GM19468 (cell line): ENCODE measurements around the gene UMODL1.

Experiments
- ATAC-seq: cut with Tn5 transposase; IDR thresholded peaks from one replicate; pipeline ENCODE4 v1.9.1; 2021; ENCODE audit warnings: mild to moderate bottlenecking, moderate library complexity, moderate number of reproducible peaks; ENCODE audit not compliant: unreplicated experiment; ENCODE audit errors: extremely low read depth

The UMODL1 gene

GRCh38 chr21:42145569-42146272, 74.6 kb downstream of the UMODL1 start:
- ATAC-seq: no peak

DNA sequence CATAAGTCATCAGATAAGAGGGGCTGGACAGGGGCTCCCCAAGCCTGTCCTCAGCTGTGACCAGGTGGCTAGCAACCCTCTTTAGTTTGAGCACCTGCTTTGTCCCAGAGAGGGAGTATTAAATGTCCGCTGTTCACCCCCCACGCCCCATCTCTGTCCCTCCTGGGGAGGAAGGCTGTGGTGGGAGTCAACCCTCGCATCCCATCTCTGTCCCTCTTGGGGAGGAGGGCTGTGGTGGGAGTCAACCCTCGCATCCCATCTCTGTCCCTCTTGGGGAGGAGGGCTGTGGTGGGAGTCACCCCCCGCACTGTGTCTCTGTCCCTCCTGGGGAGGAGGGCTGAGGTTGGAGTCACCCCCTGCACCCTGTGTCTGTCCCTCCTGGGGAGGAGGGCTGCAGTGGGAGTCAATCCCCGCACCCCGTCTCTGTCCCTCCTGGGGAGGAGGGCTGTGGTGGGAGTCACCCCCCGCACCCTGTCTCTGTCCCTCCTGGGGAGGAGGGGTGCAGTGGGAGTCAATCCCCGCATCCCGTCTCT, 75.2 kb downstream of the UMODL1 start:
- no peak for ATAC-seq

GRCh38 chr21:42146821-42147220, 75.7 kb downstream of the UMODL1 start:
- no peak for ATAC-seq

- no peak for ATAC-seq
These were observed 76.4 kb downstream of the UMODL1 start for GRCh38 chr21:42147386-42148020.

DNA sequence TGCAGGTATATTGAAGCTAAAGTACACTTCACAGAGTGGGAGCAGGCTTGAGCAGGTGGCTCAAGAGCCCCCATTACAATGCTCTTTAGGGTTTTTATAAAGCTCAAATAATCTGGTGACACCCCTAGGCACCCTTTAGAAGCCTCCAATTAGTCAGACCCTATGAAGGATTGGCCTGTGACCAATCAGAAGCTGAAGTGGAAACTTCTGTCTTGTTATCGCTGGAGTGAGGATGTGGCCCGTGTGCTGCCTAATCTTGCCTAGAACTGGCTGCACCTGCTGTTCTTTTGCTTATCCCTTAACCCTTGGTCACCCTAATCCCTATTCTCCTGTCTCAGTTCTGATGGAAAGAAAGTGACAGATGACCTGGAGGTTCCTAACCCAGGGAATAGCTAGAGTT, 77.0 kb downstream of the UMODL1 start:
- no peak for ATAC-seq

GRCh38 chr21:42148584-42148983, 77.5 kb downstream of the UMODL1 start:
- no peak for ATAC-seq

DNA sequence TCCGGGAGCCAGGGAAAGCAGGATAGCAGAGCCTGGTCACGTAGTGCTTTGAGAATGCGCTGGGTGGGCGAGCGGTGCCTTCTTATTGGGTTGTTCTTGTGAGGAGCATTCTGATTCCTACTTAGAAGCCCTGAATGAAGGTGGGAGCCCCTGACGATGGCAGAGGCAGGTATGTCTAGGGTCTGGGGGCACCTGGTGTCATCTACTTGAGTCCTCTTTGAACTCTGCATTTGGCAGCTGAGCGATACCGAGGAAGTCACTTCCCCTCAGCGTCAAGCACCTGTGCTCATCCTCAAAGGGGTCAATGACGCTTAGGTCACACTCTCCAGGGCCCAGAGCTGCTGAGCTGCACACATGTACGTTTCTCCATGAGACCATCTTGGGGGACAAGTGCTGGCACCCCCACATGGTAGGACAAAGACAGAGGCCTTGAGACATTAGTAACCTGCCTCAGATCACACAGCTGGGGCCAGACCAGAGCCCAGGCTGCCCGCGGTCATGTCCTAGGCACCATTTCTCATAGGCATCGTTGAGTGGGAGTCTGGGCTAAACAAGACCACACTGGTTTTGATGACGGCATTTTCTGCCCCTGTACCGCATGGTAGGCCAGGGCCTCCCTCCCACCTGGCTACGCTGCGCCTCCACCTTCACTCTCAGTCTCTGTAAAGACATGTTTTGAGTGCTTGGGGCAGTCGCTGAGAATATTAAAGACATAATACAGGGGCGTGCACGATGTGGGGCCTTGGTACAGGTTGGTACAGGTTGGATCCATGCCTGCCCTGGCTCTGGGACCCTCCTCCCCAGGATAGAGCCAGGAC, 78.7 kb downstream of the UMODL1 start:
- ATAC-seq: no peak

DNA sequence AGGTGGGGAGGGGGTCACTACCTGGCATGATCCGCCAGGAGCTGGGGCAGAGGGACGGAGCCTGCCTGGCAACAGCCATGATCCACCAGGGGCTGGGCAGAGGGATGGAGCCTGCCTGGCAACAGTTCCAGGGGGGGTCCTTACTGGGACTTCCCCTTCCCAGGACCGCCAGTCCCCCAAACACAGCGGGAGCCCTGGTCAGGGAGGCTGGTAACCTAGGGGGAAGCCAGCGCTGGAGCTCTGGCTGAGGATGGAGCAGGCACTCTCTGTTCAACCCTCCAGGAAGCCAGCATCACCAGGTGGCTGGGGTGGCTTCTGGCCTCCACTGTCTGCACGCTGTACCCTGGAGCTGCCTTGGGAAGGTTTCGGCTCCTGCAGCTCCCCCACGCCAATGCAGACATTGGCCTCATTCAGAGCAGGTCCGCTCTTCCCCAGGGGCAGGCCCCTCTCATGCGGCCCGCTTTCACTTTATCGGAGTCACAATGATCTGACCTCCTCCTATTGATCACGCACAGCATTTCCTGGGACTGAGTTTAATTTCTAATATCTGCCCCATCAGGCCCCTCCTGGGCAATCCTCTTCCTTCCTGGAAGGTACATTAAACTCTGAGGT, 79.5 kb downstream of the UMODL1 start:
- no peak for ATAC-seq

- no peak for ATAC-seq
These were observed 80.2 kb downstream of the UMODL1 start for GRCh38 chr21:42151148-42151947.

DNA sequence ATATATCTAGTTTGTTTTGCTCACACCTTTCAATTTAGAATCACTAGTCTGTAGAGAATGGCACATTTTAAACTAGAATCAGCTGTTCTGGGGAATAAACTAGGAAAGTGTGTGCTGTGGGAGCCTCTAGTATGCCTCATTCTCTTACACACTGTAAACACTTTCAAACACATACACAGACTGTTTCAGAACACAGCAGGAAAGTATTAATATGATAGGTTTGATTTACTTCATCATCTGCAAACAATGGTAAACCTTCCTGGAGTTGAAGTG, 80.8 kb downstream of the UMODL1 start:
- no peak for ATAC-seq

- no peak for ATAC-seq
These were observed 82.0 kb downstream of the UMODL1 start for GRCh38 chr21:42153046-42153686.

- ATAC-seq: no peak
These were observed 82.6 kb downstream of the UMODL1 start for GRCh38 chr21:42153746-42154145.

GRCh38 chr21:42154237-42155044, 83.3 kb downstream of the UMODL1 start:
- ATAC-seq: no peak

DNA sequence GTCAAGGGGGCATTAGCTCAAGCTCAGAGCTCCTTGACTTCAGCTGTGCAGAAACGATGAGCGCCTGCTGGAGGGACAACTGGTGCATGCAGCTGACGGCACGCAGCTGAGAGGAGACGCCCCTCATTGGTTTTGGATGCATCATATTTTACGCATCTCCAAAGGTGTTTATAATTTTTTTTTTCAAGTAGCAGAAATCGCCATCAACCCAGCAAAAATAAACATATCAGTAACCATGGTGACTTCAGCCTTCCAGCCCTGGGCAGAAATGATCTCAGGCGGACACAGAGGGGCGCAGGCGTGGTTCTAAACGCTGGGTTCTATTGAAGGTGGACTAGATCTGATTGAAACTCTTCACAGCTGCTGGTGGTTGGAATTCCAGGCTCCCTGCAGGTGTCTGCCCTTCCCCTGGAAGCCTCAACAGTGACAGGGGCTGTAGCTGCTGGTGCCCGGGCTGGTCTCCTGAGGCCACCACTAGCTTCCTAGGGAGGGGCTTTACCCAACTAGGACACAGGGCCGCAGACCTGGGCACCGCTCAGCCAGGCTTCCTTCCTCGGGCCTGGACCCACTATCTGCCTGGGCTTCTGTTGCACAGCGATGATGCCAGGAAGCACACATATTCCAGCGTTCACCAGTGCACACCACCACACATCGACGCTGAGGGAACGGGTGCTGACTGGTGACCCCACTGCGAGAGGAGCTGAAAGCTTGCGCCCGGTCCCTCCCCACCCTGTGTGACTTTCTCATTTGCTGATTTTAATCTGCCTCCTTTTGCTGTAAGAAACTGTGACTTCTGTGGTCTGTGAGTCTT, 84.1 kb downstream of the UMODL1 start:
- ATAC-seq: no peak

DNA sequence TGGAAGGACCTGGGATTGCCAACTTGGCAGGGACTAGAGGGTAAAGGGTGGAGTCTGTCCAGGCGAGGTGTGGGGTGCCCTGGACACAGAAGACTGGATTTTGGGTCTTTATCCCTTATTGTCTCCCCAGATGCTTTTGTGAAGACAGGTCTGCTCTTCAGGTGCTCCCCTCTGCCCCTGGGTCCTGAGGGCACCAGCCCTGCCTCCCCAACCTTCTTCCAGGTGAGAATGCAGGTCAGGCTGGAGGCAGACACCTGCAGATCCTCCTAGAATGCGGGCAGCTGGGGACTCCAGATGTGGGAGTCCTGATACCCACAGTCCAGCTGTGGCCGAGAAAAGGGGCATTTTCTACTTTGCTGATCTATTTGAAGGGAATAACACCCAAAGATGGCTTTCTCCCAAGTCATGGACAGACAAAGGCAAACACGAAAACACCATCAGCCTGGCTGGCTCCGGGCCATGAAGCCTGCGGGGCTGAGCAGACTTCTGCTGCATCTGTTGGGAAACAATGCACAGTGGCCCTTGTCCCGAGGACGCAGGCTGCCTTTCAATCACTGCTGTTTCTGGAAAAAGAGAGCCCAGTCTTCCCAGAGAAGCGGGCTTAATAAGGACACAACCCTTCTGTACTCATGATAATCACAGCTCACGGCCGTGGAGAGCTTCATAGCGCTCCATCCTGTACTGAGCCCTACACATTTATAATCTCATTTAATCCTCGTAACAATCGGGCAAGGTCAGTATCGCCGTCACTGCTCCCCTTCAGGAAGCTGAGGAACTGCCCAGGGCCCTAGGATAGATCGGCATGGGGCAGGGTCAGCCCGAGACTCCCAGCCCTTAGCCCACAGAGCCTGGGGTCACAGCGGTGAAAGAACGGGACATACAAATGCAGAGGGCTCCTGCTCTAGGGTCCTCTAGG, 85.8 kb downstream of the UMODL1 start:
- ATAC-seq: no peak

DNA sequence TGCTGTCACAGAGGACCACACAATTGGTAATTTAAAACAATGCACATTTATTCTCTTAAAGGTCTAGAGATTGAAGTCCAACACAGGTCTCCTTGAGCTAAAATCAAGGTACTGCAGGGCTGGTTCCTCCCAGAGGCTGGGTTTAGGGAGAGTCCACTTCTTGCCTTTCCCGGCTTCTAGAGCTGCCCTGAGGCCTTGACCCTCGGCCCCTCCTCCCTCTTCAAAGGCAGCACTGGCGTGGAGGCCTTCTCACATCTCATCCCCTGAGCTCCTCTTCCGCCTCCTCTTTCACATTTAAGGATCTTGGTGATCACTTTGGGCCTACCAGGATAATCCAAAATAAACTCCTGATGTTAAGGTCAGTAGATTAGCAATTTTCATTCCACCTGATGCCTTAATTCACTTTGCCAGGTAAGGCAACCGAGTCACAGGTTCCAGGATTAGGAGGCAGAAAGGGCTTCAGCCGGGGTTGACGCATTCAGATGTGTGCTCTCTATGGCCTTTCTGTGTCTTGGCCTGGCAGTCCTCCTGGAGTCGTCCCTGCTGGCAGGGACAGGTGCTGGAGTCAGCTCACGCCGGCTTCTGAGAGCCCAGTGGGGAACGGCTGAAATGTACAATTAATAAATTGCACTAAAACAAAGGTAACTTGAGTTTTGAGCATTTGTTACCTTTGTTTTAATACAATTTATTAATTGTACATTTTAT, 86.6 kb downstream of the UMODL1 start:
- no peak for ATAC-seq
